Mesothelial cell of epicardium (in vitro differentiated cells): Measurements from ENCODE around the gene CSTA. TPM values are rescaled to one million over a fixed set of nuclear protein-coding genes. Genes with fewer than 3 reads are reported as not detected.

ENCODE experiments used
- DNase-seq, 2 experiments: peaks; one replicate each; pipeline ENCODE4 v3.0.0; 2021; ENCODE audit warnings: low spot score in 2 of 2; ENCODE audit not compliant: unreplicated experiment in 2 of 2
- H3K27ac Mint-ChIP-seq: 2 replicates; pipeline ENCODE4 v1.8.0; 2021; ENCODE audit warnings: mixed read lengths
- H3K27me3 Mint-ChIP-seq: 2 replicates; pipeline ENCODE4 v1.8.0; 2021; ENCODE audit warnings: low read depth, mixed read lengths
- H3K36me3 Mint-ChIP-seq: 2 replicates; pipeline ENCODE4 v1.8.0; 2021; ENCODE audit warnings: mixed read lengths
- H3K4me1 Mint-ChIP-seq: 2 replicates; pipeline ENCODE4 v1.8.0; 2021; ENCODE audit warnings: mixed read lengths
- H3K4me3 Mint-ChIP-seq: 2 replicates; pipeline ENCODE4 v1.8.0; 2021; ENCODE audit warnings: mild to moderate bottlenecking, moderate library complexity, mixed read lengths
- H3K9me3 Mint-ChIP-seq: 2 replicates; pipeline ENCODE4 v1.8.0; 2021; ENCODE audit warnings: mixed read lengths
- total RNA-seq: library from RNA; stranded (reverse); gene quantifications from 3 replicates; pipeline ENCODE4 v1.2.1, GENCODE V29; 2021
- TF ChIP-seq, protein P1 (sequence below): fragments of 200-600 bp; sonication (generic); IDR thresholded peaks from one replicate; pipeline ENCODE4 v1.5.0; 2021; ENCODE audit warnings: antibody characterized with exemption; ENCODE audit not compliant: unreplicated experiment

CSTA gene
- total RNA-seq, 1 donor from 2014 or later = not detected

DNA sequence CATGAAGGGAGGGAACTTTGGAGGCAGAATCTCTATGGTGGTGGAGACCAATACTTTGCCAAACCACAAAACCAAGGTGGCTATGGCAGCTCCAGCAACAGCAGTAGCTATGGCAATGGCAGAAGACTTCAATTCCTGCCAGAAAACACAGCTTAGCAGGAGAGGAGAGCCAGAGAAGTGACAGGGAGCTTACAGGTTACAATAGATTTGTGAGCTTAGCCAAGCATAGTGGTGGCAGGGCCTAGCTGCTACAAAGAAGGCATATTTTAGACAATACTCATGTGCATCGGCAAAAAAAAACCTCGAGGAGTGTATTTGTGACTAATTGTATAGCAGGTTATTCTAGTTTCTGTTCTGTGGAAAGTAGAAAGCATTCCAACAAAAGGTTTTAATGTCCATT lies 6.4 kb upstream of the CSTA start:
- Mint-ChIP-seq H3K27ac (no peak overlapping the region), H3K36me3 (no peaks in the 10 kb centered on the region)

DNA sequence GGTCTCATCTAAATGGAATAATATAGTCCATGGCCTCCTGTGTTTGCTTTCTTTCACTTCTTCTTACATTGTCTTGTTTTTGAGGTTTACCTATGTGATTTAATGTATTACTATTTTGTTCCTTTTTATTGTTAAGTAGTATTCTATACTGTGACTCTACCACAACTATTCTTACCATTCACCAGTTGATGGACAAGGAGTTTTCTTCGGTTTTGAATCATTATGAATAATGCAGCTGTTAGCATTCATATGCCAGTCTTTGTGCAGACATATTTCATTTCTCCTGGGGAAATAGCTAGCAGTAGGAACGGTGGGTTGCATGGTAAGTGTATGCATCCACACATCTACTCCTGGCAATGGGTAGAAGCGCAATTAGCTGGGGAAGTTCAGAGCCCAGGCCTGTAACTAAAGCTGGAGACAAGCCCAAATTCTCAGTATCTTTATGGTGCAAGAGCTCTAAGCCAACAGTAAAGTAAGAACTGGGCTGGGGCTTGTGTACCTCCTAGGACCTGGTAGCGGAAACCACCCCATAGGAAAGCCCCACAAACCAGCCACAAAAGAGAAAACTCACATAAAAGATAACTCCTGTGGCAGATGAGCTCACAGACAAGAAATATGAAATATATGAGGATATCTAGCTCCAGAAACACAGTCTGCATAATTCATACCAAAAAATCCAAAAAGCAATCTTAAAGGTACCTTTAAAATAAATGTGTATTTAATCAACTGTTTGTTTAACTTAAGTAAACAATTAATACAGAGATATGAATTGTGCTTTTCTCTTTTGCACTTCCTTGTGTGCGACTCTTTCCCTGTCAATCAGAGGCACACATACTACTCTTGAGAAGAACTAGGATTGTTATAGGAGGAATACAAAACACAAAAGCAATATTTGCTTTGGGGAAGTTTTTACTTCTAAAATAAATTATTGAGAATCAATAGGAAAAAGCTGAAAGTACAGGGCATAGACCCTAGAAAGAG lies 2.7 kb upstream of the CSTA start:
- no peak overlapping the region for H3K27ac Mint-ChIP-seq
- H3K4me3 Mint-ChIP-seq = no peak overlapping the region
- H3K4me1 Mint-ChIP-seq = no peaks in the 10 kb centered on the region
- H3K36me3 Mint-ChIP-seq = no peaks in the 10 kb centered on the region
- peaks cover 4% of the 10 kb centered on the region for H3K27me3 Mint-ChIP-seq
- peaks cover 18% of the 10 kb centered on the region for H3K9me3 Mint-ChIP-seq
- TF ChIP-seq, protein P1, sequence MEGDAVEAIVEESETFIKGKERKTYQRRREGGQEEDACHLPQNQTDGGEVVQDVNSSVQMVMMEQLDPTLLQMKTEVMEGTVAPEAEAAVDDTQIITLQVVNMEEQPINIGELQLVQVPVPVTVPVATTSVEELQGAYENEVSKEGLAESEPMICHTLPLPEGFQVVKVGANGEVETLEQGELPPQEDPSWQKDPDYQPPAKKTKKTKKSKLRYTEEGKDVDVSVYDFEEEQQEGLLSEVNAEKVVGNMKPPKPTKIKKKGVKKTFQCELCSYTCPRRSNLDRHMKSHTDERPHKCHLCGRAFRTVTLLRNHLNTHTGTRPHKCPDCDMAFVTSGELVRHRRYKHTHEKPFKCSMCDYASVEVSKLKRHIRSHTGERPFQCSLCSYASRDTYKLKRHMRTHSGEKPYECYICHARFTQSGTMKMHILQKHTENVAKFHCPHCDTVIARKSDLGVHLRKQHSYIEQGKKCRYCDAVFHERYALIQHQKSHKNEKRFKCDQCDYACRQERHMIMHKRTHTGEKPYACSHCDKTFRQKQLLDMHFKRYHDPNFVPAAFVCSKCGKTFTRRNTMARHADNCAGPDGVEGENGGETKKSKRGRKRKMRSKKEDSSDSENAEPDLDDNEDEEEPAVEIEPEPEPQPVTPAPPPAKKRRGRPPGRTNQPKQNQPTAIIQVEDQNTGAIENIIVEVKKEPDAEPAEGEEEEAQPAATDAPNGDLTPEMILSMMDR = no peak
- DNase-seq = no peak

More for the DNA sequence above, 6.4 kb upstream of the CSTA start:
- H3K9me3 Mint-ChIP-seq = peaks cover 18% of the 10 kb centered on the region
- H3K4me1 Mint-ChIP-seq = no peaks in the 10 kb centered on the region
- TF ChIP-seq, protein P1 = no peak
- DNase-seq = no peak
- H3K27me3 Mint-ChIP-seq = peaks cover 10% of the 10 kb centered on the region
- no peak overlapping the region for H3K4me3 Mint-ChIP-seq

- DNase-seq = no peak
- H3K27ac Mint-ChIP-seq = no peak overlapping the region
- no peak overlapping the region for H3K4me3 Mint-ChIP-seq
- peaks cover 6% of the 10 kb centered on the region for H3K27me3 Mint-ChIP-seq
- no peaks in the 10 kb centered on the region for H3K9me3 Mint-ChIP-seq
- TF ChIP-seq, protein P1 = no peak
- H3K36me3 Mint-ChIP-seq = no peaks in the 10 kb centered on the region
- H3K4me1 Mint-ChIP-seq = no peaks in the 10 kb centered on the region
Measured at GRCh38 chr3:122325769-122326168, 721 bp downstream of the CSTA start.

DNA sequence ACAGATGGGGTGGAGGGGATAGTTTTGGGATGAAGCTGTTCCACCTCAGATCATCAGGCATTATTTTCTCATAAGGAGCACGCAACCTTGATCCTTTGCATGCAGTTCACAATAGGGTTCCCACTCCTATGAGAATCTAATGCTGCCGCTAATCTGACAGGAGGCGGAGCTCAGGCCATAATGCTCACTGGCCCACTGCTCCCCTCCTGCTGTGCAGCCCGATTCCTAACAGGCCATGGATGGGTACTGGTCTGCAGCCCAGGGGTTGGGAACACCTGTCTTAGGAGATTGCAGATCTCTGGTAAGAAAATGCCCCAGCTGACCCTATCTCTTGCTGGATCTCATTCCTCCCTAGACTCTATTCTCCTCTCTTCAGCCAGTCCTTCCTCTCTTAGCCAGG lies 6.8 kb downstream of the CSTA start:
- H3K27ac Mint-ChIP-seq = no peak overlapping the region

GRCh38 chr3:122332551-122332950 lies 7.5 kb downstream of the CSTA start:
- Mint-ChIP-seq H3K4me3 (no peak overlapping the region), H3K27ac (no peak overlapping the region), H3K9me3 (no peaks in the 10 kb centered on the region), H3K4me1 (no peaks in the 10 kb centered on the region), H3K27me3 (peaks cover 50% of the 10 kb centered on the region), H3K36me3 (no peaks in the 10 kb centered on the region)
- DNase-seq = no peak
- TF ChIP-seq, protein P1 = no peak

More for the DNA sequence above, 6.8 kb downstream of the CSTA start:
- no peak for DNase-seq
- no peaks in the 10 kb centered on the region for H3K9me3 Mint-ChIP-seq
- no peak overlapping the region for H3K4me3 Mint-ChIP-seq
- H3K4me1 Mint-ChIP-seq = no peaks in the 10 kb centered on the region
- no peaks in the 10 kb centered on the region for H3K36me3 Mint-ChIP-seq
- H3K27me3 Mint-ChIP-seq = peaks cover 50% of the 10 kb centered on the region
- TF ChIP-seq, protein P1 = no peak
